HL-60/S4 treated with phorbol 12-myristate 13-acetate at 8.2 ng/mL for 4 days and 3 days (cell line): ENCODE measurements around the gene FXYD7.
"Not testable (repeated sequence)": the region's sequence is repeated elsewhere in the genome, so short reads cannot be mapped to it uniquely, and the experiment has no call there.

Experiments
- in situ Hi-C: fragments of 300-500 bp; cut with MboI; formaldehyde crosslinking; loops from 2 replicates; pipeline ENCODE4 v1.15.0; 2022; ENCODE audit warnings: low sequenced_read_pairs

The FXYD7 gene, protein sequence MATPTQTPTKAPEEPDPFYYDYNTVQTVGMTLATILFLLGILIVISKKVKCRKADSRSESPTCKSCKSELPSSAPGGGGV

GRCh38 chr19:35143231-35143715 lies at the start of gene FXYD7:
FXYD7 (plus strand) TSS chr19:35143255; CDS start chr19:35143334, 79 bp downstream.
- in situ Hi-C loops: no loop called here

DNA sequence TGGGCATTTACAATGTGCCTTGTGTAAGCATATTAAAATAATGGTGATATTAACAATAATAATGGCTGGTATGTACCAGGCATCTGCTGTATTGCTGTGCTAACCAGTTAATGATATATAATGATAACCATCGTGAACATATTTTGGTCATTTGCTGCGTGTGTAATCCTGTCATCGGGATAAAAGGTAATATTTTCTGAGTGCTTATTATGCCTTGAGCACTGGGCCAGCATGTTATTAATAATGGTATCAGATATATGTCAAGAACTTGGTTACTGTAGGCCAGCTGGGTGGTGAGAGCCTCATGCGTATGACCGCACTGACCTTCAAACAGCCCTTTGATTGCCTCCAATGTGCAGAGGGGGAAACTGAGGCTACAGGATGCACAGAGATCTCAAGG lies 49.6 kb upstream of the FXYD7 start:
- in situ Hi-C loops: no loop called here

DNA sequence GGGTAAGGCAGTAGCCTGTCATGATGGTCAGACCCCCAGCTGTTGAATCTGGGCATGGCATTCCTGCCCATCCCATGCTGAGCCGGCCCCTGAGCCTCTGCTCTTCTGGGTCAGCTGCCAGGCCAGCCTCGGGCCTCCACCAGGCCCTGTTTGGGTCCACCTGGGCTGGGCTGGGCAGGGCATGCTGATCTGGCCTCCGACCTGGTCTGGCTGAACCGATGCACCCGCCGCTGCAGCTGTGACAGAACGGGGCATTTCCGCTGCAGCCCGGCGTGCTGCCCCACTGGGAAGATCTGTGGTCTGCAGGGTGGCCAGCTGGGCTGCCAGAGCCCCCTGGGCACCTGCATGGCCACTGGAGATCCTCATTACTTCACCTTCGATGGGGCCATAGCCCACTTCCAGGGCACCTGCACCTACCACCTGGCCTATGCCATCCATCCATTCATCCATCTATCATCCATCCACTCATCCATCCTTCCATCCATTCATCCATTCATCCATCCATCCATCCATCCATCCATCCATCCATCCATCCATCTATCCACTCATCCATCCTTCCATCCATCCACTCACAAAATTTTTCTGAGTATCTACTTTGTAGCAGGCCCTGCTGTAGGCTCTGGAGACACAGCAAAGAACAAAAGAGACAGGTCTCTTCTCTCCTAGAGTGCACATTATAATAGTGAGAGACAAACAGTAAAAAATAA lies 49.0 kb upstream of the FXYD7 start:
- in situ Hi-C loops: no loop called here

DNA sequence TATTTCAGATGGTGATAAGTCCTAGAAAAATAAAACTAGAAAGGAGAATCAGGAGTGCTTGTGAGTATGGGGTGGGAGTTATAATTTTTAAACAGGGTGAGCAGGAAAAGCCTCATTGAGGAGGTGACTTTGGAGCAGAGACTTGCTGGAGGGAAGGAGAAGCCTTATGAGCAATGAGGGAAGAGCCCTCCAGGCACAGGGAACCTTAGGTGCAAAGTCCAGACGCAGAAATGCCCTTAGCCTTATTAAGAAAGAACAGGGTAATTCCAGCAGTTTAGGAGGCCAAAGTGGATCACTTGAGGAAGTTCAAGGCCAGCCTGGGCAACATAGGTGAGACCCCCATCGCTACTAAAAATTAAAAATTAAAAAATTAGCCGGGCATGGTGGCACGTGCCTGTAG lies 48.4 kb upstream of the FXYD7 start:
- in situ Hi-C loops: no loop called here

- in situ Hi-C loops: no loop called here
These were observed 47.2 kb upstream of the FXYD7 start for GRCh38 chr19:35095667-35096368.

GRCh38 chr19:35098413-35099049 lies 44.5 kb upstream of the FXYD7 start:
- in situ Hi-C loops: no loop called here

DNA sequence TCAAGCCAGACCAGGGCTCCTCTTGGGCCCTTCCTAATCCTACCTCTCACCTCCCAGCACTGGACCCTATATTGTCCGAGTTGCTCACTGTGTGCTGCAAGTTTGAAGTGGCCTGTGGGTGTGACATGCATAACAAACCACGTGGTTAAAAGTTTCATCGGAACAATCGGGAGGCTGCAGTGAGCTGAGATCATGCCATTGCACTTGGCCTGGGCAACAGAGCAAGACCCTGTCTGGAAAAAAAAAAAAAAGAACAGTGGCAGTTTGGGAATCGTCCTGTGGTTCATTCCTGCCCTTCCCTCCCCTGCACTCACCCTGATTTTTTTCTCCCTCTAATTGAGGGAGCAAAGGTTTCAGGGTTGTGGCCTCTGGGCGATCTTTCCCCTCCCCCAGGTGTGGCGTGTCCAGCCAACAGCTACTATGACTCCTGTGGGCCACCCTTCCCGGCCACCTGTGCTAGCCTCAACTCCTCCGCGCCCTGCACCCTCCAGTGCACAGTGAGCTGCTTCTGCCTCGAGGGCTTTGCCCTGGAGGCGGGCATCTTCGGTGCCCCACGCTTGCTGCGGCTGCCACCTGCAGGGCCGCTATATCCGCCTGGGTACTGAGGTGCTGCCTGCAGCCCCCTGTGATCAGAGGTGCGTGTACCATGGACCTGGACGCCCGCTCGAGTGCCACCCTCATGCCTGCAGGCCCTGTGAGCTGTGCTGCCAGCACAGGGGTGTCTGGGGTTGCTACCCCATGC lies 43.7 kb upstream of the FXYD7 start:
- in situ Hi-C loops: no loop called here

DNA sequence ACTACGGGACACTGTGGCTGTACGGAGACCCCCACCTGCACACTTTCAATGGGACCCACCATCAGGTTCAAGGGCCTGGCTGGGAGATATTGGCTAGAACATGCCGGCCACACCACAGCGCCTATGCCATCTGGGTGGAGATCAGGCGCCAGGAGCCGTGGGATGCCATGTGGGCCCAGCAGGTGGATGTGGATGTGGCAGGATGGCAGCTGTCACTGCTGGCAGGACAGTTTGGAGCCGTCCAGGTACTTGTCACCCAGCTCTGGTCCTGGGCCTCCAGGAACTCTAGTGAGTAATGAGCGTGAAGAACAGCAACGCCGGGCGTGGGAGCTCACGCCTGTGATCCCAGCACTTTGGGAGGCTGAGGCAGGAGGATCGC lies 43.2 kb upstream of the FXYD7 start:
- in situ Hi-C loops: no loop called here

DNA sequence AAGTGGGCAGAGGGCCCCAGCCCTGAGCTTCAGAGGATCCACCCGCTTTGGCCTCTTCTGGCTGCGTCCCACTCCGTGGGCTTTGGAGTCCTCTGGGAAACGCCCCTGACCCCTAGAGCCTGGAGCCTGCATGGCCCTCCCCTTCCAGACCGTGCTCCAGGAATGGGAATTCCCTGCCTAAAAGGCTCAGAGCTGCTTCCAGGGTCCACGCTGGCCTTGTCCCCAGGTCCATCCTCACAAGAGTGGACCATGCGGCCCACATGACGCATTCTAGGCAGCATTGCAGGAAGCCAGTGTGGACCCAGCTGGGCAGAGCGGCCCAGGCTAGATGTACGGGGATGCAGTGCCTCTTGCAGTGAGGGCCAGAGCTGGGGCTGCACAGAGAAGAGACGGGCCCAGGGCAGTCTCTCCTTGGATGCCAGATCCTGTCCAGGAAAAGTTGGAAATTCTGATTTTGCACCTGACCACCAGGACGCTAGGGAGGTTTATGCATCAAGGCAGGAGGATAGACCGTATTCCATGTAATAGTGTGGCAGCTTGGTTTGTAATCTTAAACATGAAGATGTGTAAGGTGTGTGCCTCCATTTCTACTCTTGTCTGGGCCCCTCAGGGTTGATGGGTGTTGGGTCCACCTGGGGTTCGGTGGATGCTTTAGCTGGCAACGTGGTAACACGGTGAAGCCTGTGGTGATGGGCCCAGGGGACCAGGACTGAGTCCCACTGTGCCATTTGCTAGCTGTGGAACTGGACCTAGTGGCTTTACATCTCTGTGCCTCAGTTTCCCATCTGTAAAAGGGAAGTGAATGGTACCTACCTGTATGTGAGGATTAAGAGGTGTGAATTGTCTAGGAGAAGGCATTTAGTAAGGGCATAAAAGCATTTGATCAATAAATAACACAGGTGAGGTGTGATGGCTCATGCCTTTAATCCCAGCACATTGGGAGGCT lies 42.2 kb upstream of the FXYD7 start:
- in situ Hi-C loops: no loop called here

- in situ Hi-C loops: not testable (repeated sequence)
These were observed 41.1 kb upstream of the FXYD7 start for GRCh38 chr19:35101949-35102348.

DNA sequence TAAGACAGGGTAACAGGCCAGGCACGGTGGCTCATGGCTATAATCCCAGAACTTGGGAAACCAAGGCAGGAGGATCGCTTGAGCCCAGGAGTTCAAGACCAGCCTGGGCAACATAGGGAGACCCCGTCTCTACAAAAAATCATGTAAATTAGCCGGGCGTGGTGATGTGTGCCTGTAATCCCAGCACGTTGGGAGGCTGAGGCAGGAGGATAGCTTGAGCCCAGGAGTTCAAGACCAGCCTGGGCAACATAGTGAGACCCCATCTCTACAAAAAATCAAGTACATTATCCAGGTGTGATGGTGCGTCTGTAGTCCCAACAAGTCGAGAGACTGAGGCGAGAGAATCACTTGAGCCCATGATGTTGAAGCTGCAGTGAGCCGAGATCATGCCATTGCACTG lies 39.4 kb upstream of the FXYD7 start:
- in situ Hi-C loops: not testable (repeated sequence)

GRCh38 chr19:35104361-35104760 lies 38.7 kb upstream of the FXYD7 start:
- in situ Hi-C loops: no loop called here

DNA sequence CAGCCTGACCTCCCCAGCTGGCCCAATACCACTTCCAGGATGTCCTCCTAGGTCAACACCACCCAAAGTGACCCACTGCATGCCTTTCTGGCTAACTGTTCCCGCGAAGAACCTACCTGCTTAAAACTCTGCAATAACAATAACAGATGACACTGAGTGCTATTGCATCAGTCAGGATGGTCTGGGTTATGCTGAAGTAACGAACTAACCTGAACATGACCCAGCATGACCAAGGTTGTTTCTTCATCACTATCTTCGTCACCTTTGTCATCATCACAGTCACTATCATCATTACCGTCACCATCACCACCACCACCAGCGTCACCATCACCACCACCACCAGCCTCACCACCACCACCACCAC lies 38.0 kb upstream of the FXYD7 start:
- in situ Hi-C loops: no loop called here

DNA sequence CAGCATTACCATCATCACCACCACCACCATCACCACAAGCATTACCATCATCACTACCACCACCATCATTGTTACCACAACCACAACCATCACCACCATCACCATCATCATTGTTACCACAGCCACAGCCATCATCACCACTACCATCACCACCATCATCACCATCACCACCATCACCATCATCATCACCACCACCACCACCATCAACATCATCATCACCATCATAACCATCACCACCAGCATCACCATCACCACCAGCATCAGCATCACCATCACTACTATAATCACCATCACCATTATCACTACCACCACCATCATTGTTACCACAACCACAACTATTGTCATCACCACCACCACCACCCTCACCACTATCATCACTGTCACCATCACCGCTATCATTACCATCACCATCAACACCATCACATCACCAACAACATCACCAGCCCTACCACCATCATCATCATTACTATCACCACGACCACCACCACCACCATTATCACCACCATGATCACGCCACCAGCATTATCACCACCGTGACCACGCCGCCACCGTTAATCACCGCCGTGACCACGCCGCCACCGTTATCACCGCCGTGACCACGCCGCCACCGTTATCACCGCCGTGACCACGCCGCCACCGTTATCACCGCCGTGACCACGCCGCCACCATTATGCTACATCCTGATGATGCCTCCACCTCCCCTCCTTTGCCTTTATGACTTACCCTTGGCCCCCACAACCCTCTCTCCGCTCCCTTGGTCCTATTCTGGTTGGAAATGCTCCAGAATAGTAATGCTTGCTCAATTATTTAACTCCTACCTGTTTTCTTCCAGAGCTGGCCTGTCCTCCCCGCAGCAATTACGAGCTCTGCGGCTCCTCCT lies 37.4 kb upstream of the FXYD7 start:
- in situ Hi-C loops: no loop called here

GRCh38 chr19:35106291-35106583 lies 36.8 kb upstream of the FXYD7 start:
- in situ Hi-C loops: no loop called here

- in situ Hi-C loops: no loop called here
These were observed 36.0 kb upstream of the FXYD7 start for GRCh38 chr19:35106898-35107541.

DNA sequence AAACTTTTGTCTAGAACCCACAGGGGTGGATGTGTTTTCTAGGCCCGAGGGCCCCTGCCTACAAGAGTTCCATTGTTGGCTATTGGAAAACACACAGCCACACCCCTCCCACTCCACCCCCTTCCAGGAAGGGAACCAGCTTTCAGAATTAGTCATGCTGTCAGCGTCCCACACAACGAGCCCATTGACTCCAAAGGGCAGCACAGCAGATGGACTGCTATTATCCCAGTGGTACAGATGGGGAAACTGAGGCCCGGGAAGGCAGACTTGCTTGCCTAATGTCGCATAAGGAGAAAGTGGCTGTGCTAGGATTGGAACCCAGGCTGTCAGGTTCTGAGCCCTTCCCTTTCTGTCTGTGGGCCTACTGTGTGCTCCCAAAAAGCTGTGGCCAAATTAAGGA lies 35.5 kb upstream of the FXYD7 start:
- in situ Hi-C loops: no loop called here

DNA sequence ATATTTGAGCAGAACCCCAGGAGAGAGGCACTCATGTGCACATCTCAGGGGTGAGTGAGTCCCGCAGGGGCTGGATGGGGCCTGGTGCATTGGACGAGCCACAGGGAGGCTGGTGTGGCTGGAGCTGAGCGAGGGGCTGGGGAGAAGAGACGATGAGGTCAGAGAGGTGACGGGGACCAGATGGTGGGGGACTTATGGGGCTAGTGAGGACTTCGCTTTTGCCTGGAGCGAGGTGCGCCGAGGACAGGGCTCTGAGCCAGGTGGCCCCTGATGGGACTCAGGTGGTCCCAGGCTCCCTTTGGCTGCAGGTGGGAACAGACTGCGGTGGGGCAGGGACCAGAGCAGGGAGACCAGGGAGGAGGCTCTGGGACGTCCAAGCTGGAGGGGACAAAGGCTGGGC lies 34.3 kb upstream of the FXYD7 start:
- in situ Hi-C loops: no loop called here
